Right lobe of liver (tissue), 6 donors: ENCODE results near the gene SEMA5B. TPM values are rescaled to one million over a fixed set of nuclear protein-coding genes. Genes with fewer than 3 reads are reported as not detected.
A peak's percentile ranks its signal among the peaks of the same experiment; 100 is the strongest.

Experiments used
- ATAC-seq, 4 donors: fragments of 200-7000 bp; cut with Tn5 transposase; one replicate each; pipeline ENCODE4 v1.9.1; 2020; ENCODE audit warnings: mild to moderate bottlenecking in 4 of 4, moderate library complexity in 4 of 4
- DNase-seq, 3 donors: peaks; one replicate each; pipeline ENCODE4 v3.0.0-alpha.2; 2020
- H3K27ac ChIP-seq, 3 donors: fragments of 200-600 bp; one replicate each; pipeline ENCODE4 v1.8.0; 2022
- H3K27me3 ChIP-seq, 2 donors: fragments of 200-600 bp; one replicate each; pipeline ENCODE4 v1.8.0; 2022
- H3K36me3 ChIP-seq, 4 donors: fragments of 200-600 bp; sonication (generic) in 1 of 4; one replicate each; pipeline versions ENCODE4 v1.5.1 to v1.8.0; 2017 to 2022; ENCODE audit warnings: control low read depth in 1 of 4
- H3K4me1 ChIP-seq, 4 donors: fragments of 200-600 bp; sonication (generic) in 1 of 4; one replicate each; pipeline versions ENCODE4 v1.5.1 to v1.8.0; 2017 to 2022; ENCODE audit warnings: control low read depth in 1 of 4
- H3K4me3 ChIP-seq, 3 donors: fragments of 200-600 bp; one replicate each; pipeline ENCODE4 v1.8.0; 2022
- H3K9me3 ChIP-seq, 4 donors: fragments of 200-600 bp; sonication (generic) in 1 of 4; one replicate each; pipeline versions ENCODE4 v1.5.1 to v1.8.0; 2017 to 2022; ENCODE audit warnings: control low read depth in 1 of 4
- CTCF ChIP-seq, 4 donors: fragments of 200-600 bp in 3 of 4; fragments of 450-650 bp in 1 of 4; IDR thresholded peaks; one replicate each; pipeline versions ENCODE4 v1.5.1 to v1.8.0; 2016 to 2022; ENCODE audit warnings: antibody characterized with exemption in 4 of 4, mild to moderate bottlenecking in 2 of 4
- POLR2A ChIP-seq: fragments of 450-650 bp; IDR thresholded peaks from one replicate; pipeline ENCODE4 v1.6.1; 2017; ENCODE audit warnings: antibody characterized with exemption, mild to moderate bottlenecking
- WGBS: methylation state at CpG from one replicate; pipeline ENCODE4 v1.1.6; 2018; ENCODE audit warnings: low coverage, low lambda C conversion rate; ENCODE audit not compliant: insufficient coverage; ENCODE audit errors: missing lambda C conversion rate; 5-methylcytosine and 5-hydroxymethylcytosine counted together
- intact Hi-C, 2 donors: fragments of 100-400 bp; cut with DNase I; formaldehyde crosslinking; loops; one replicate each; pipeline versions ENCODE4 v1.11.2 to v1.14.1; 2022
- total RNA-seq, 6 experiments: library from RNA; depleted of rRNA in 2 of 6; stranded (reverse); fragments of >200 nt in 2 of 6; fragmentation: NEBNext Ultra II Directional in 3 of 6; extraction: Animal tissue kit (Norgen Biotek cat#: 25700) in 3 of 6; gene quantifications; one replicate each; pipeline versions ENCODE4 v1.1.0 to v1.2.4, GENCODE V29; 2016 to 2023
- donor health status: DM: no; HTN: yes; CAD: no.
- donor health status: DM: no; HTN: no; CAD: no.
- donor health status: DM: no; HTN: no; CAD: no.
- donor health status: DM: no; HTN: yes; CAD: no.
- donor health status: DM: no; HTN: yes; CAD: no.

The SEMA5B gene
- total RNA-seq, 6 experiments from 2014 or later = 0.12 to 0.65 (median 0.25) TPM

GRCh38 chr3:122952520-122952919 lies 75.0 kb downstream of the SEMA5B start:
- ATAC-seq (peak; percentile 43 to 96 (median 54)), DNase-seq (no peak)
- intact Hi-C loops = no loop called here
- Histone ChIP-seq H3K27ac (no peak overlapping the region), H3K4me1 (no peaks in the 10 kb centered on the region), H3K9me3 (no peaks in the 10 kb centered on the region), H3K36me3 (no peaks in the 10 kb centered on the region), H3K27me3 (no peaks in the 10 kb centered on the region), H3K4me3 (no peak overlapping the region)
- 45% methylated on average over 1 of the region's 3 CpGs for WGBS
- TF ChIP-seq CTCF (IDR thresholded peaks at IDR 0.05) = no peak
- TF ChIP-seq POLR2A = no peak

DNA sequence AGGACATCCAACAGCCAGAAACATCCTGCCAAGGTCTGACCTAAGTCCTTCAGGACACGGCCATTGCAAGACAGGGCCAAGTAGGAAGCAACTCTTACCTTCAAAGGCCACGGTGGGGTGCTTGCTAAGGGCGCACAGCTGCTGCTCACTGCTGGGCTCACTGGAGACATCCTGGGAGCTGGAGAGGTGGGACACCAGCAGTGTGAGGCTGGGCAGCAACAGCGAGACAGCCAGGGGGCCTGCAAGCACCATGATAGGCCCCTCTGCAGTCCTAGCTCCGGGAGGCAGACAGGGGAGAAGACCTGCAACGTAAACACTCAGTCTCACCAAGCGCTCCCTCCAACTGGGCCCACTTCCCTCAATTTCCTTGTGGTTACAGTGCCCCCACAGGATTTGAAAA lies 79.2 kb downstream of the SEMA5B start:
- Histone ChIP-seq H3K4me3 (no peak overlapping the region), H3K36me3 (no peaks in the 10 kb centered on the region), H3K4me1 (no peaks in the 10 kb centered on the region), H3K27ac (no peak overlapping the region), H3K27me3 (no peaks in the 10 kb centered on the region), H3K9me3 (no peaks in the 10 kb centered on the region)
- WGBS = no CpG with 5 or more reads among the region's 7 CpGs
- DNase-seq = no peak
- intact Hi-C loops = loop anchor here (5.0 to 10.0 kb wide), 4 partner anchors 66 to 316 kb away; partner anchors contain the start of gene SEMA5B (in 1 of the 2)
- TF ChIP-seq CTCF (IDR thresholded peaks at IDR 0.05) (no peak), POLR2A (no peak)
- no peak for ATAC-seq

DNA sequence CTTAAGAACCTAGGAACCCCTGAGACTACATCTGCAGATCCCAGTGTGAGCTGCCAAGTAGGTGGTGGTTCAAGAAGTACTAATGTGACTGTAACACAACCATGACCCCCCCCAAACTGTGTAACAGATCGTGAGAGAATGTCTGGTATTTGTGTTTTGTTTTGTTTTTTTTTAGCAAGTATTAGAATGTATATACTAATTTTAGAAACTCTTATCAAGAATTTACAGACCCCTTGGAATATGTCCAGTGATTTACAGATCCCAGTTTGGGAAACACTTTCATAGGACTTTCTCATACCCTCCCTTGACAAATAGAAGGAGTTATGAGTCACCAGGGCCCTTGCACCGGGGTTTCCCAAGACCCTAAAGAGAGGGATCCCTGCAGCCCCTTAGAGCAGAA lies 79.8 kb downstream of the SEMA5B start:
- intact Hi-C loops = loop anchor here (5.0 to 10.0 kb wide), 4 partner anchors 67 to 317 kb away; partner anchors contain the start of gene SEMA5B (in 1 of the 2)
- TF ChIP-seq CTCF (IDR thresholded peaks at IDR 0.05) = no peak
- TF ChIP-seq POLR2A = no peak
- no peak overlapping the region for H3K27ac ChIP-seq
- H3K36me3 ChIP-seq = no peaks in the 10 kb centered on the region
- 67% methylated on average over 2 of the region's 2 CpGs for WGBS
- peaks cover 0 to 1% (median 0%) of the 10 kb centered on the region in 4 donors for H3K4me1 ChIP-seq
- H3K4me3 ChIP-seq = no peak overlapping the region
- no peaks in the 10 kb centered on the region for H3K9me3 ChIP-seq
- H3K27me3 ChIP-seq = no peaks in the 10 kb centered on the region
- no peak for DNase-seq
- no peak for ATAC-seq

- H3K9me3 ChIP-seq = no peaks in the 10 kb centered on the region
- no peaks in the 10 kb centered on the region for H3K36me3 ChIP-seq
- intact Hi-C loops = loop anchor here (5.0 to 10.0 kb wide), 4 partner anchors 68 to 318 kb away; partner anchors contain the start of gene SEMA5B (in 1 of the 2)
- H3K4me3 ChIP-seq = no peak overlapping the region
- whole genome bisulfite sequencing = 71% methylated on average over 3 of the region's 7 CpGs
- no peak overlapping the region for H3K27ac ChIP-seq
- no peak for DNase-seq
- no peaks in the 10 kb centered on the region for H3K27me3 ChIP-seq
- no peak for TF ChIP-seq POLR2A
- no peak for TF ChIP-seq CTCF (IDR thresholded peaks at IDR 0.05)
- peaks cover 0 to 4% (median 0%) of the 10 kb centered on the region in 4 donors for H3K4me1 ChIP-seq
- no peak for ATAC-seq
These were observed 80.4 kb downstream of the SEMA5B start for GRCh38 chr3:122947196-122947595.

- H3K4me3 ChIP-seq = no peak overlapping the region
- TF ChIP-seq POLR2A = no peak
- no peak for TF ChIP-seq CTCF (IDR thresholded peaks at IDR 0.05)
- no peak for ATAC-seq
- H3K27me3 ChIP-seq = no peaks in the 10 kb centered on the region
- H3K36me3 ChIP-seq = no peaks in the 10 kb centered on the region
- intact Hi-C loops = loop anchor here (5.0 to 10.0 kb wide), 4 partner anchors 69 to 319 kb away; partner anchors contain the start of gene SEMA5B (in 1 of the 2)
- H3K4me1 ChIP-seq = peaks cover 0 to 4% (median 0%) of the 10 kb centered on the region in 4 donors
- no peaks in the 10 kb centered on the region for H3K9me3 ChIP-seq
- DNase-seq = no peak
- H3K27ac ChIP-seq = no peak overlapping the region
These were observed 81.4 kb downstream of the SEMA5B start for GRCh38 chr3:122946185-122946584.
